GM12878 (cell line): ENCODE measurements around the gene STOML2. TPM values are rescaled to one million over a fixed set of nuclear protein-coding genes. Genes with fewer than 3 reads are reported as not detected.

Source experiments
- ATAC-seq: fragments of 200-7000 bp; cut with Tn5 transposase; 3 replicates; pipeline ENCODE4 v1.9.1; 2020; ENCODE audit warnings: mild to moderate bottlenecking, moderate library complexity
- BruUV-seq: library from RNA; stranded (reverse); fragments of 400-500 nt; replicated peaks from 2 replicates; lab custom pipeline; 2021; lab: Mats Ljungman, UMichigan
- CTCF ChIA-PET: fragments of 300-600 bp; sonication (Branson Sonifier 250); formaldehyde crosslinking; extraction: SDS; loops from one replicate; lab custom pipeline; 2021; ENCODE audit warnings: inconsistent platforms; lab: Yijun Ruan, JAX
- POLR2A ChIA-PET: fragments of 350-600 bp; formaldehyde crosslinking; extraction: SDS; loops from one replicate; lab custom pipeline; 2021; ENCODE audit warnings: inconsistent platforms; lab: Charles Lee
- RAD21 ChIA-PET: fragments of 300-600 bp; sonication (Branson Sonifier 250); formaldehyde crosslinking; loops from one replicate; lab custom pipeline; 2023; ENCODE audit warnings: antibody characterized with exemption; ENCODE audit not compliant: unreplicated experiment; lab: Charles Lee
- SMC1A ChIA-PET: fragments of 300-600 bp; sonication (Branson Sonifier 250); formaldehyde crosslinking; loops from one replicate; lab custom pipeline; 2023; ENCODE audit not compliant: unreplicated experiment, uncharacterized antibody; lab: Charles Lee
- DNase-seq: peaks from one replicate; pipeline ENCODE4 v3.0.0-alpha.2; 2011; ENCODE audit warnings: low read depth, low spot score
- FAIRE-seq: peaks from 3 replicates; lab custom pipeline; 2011; peaks lifted over from hg19 to GRCh38; lab: Jason Lieb, UNC
- H2AFZ ChIP-seq: 2 replicates; pipeline ENCODE4 v1.6.0; 2011; ENCODE audit warnings: low read depth, low read length, control low read depth; ENCODE audit not compliant: control insufficient read depth
- H3K27ac ChIP-seq: 2 replicates; pipeline ENCODE4 v1.5.1; 2011; ENCODE audit warnings: control low read depth; ENCODE audit not compliant: control insufficient read depth, insufficient read depth
- H3K27me3 ChIP-seq, 2 experiments: replicated peaks in 1 of 2; 2 replicates each; pipeline versions ENCODE4 v1.6.0 to v1.6.1; 2011; ENCODE audit warnings: low read length in 1 of 2; ENCODE audit not compliant: control insufficient read depth in 2 of 2, insufficient read depth in 2 of 2
- H3K36me3 ChIP-seq, 2 experiments: 2 replicates each; pipeline ENCODE4 v1.5.1; 2011; ENCODE audit warnings: low read length in 1 of 2; ENCODE audit not compliant: control insufficient read depth in 2 of 2, insufficient read depth in 2 of 2
- H3K4me1 ChIP-seq: 2 replicates; pipeline ENCODE4 v1.6.1; 2011; ENCODE audit warnings: mild to moderate bottlenecking, low read length, moderate library complexity, mixed read lengths; ENCODE audit not compliant: control insufficient read depth, insufficient read depth
- H3K4me2 ChIP-seq: 2 replicates; pipeline ENCODE4 v1.6.0; 2011; ENCODE audit warnings: control low read depth; ENCODE audit not compliant: control insufficient read depth, insufficient read depth
- H3K4me3 ChIP-seq: fragments of 200-600 bp; sonication (generic); 2 replicates; pipeline ENCODE4 v1.5.1; 2016
- H3K79me2 ChIP-seq: 2 replicates; pipeline ENCODE4 v1.6.0; 2011; ENCODE audit warnings: low read length; ENCODE audit not compliant: control insufficient read depth, insufficient read depth
- H3K9ac ChIP-seq: 2 replicates; pipeline ENCODE4 v1.8.0; 2011; ENCODE audit warnings: low read length, control low read depth, mixed read lengths; ENCODE audit not compliant: control insufficient read depth, insufficient read depth
- H3K9me3 ChIP-seq: replicated peaks from 3 replicates; pipeline ENCODE4 v1.5.1; 2011; ENCODE audit warnings: mild to moderate bottlenecking, low read length; ENCODE audit not compliant: control insufficient read depth, insufficient read depth
- H4K20me1 ChIP-seq: 2 replicates; pipeline ENCODE4 v1.6.0; 2011; ENCODE audit not compliant: control insufficient read depth, insufficient read depth
- E2F8 ChIP-seq: fragments of 450-650 bp; IDR thresholded peaks from 2 replicates; pipeline ENCODE4 v1.6.1; 2018; ENCODE audit warnings: mild to moderate bottlenecking, low read depth, moderate library complexity; ENCODE audit not compliant: partially characterized antibody
- MEF2B ChIP-seq: fragments of 450-650 bp; IDR thresholded peaks from 2 replicates; pipeline ENCODE4 v1.6.1; 2018; ENCODE audit warnings: mild to moderate bottlenecking, moderate library complexity; ENCODE audit not compliant: partially characterized antibody, poor library complexity, severe bottlenecking
- MTA2 ChIP-seq: fragments of 450-650 bp; IDR thresholded peaks from 2 replicates; pipeline ENCODE4 v1.6.1; 2016; ENCODE audit warnings: low read depth, mild to moderate bottlenecking, moderate library complexity
- SPI1 ChIP-seq: IDR thresholded peaks from 2 replicates; pipeline ENCODE4 v1.6.1; 2011; ENCODE audit warnings: low read depth, mild to moderate bottlenecking, low read length, moderate library complexity, borderline replicate concordance; ENCODE audit not compliant: insufficient read depth
- WGBS: methylation state at CpG from one replicate; pipeline ENCODE4 v1.1.6; 2016; ENCODE audit warnings: low lambda C conversion rate; ENCODE audit not compliant: insufficient replicate concordance, insufficient coverage; ENCODE audit errors: missing lambda C conversion rate; 5-methylcytosine and 5-hydroxymethylcytosine counted together
- in situ Hi-C: fragments of 300-500 bp; cut with MboI; formaldehyde crosslinking; loops from 9 replicates; pipeline ENCODE4 v1.14.3; 2018; ENCODE audit warnings: mixed read lengths
- intact Hi-C: fragments of 100-400 bp; cut with micrococcal nuclease; formaldehyde crosslinking; loops from one replicate; pipeline ENCODE4 v1.14.2; 2022; ENCODE audit not compliant: unreplicated experiment
- polyA plus RNA-seq, 11 experiments: library from polyadenylated mRNA; depleted of rRNA in 4 of 11; unstranded in 6 of 11; stranded (reverse) in 5 of 11; fragments of >200 nt; fragmentation: Nextera tagmentation in 4 of 11; fragmentation: Illumina TruSeq in 1 of 11; extraction: Ambion mirVana in 4 of 11; extraction: Trizol in 1 of 11; gene quantifications; 1 replicate in 1 of 11; 2 replicates in 10 of 11; pipeline versions ENCODE4 v1.2.1 to v1.2.3, GENCODE V29; 2011 to 2016; ENCODE audit warnings: inconsistent platforms in 2 of 11, missing spikeins in 2 of 11, low read depth in 1 of 11
- total RNA-seq, 4 experiments: library from RNA; depleted of rRNA in 3 of 4; stranded (reverse); fragments of >200 nt in 3 of 4; fragmentation: Illumina TruSeq in 1 of 4; extraction: Trizol in 1 of 4; gene quantifications; 2 replicates each; pipeline versions ENCODE4 v1.2.1 to v1.2.3, GENCODE V29; 2013 to 2021
- TF ChIP-seq, protein P1 (sequence below): IDR thresholded peaks from 2 replicates; pipeline ENCODE4 v1.6.1; 2012; ENCODE audit warnings: improper control_type of control experiment, low read depth, low read length; ENCODE audit not compliant: insufficient replicate concordance

Gene STOML2
- total and polyA plus RNA-seq, 10 of the 15 experiments (the other 5 are each of a cell fraction or from before 2014, with no cell fraction given): 112 to 284 (median 207) TPM

GRCh38 chr9:35136866-35137265 is 33.9 kb upstream of the STOML2 start:
- ChIA-PET SMC1A (no interaction called here), RAD21 (no interaction called here), CTCF (no interaction called here)
- FAIRE-seq: no peak
- no peak overlapping the region for H3K4me3 ChIP-seq
- WGBS: 71% methylated on average over 8 of the region's 8 CpGs
- no peaks in the 10 kb centered on the region for H3K36me3 ChIP-seq
- H3K27me3 ChIP-seq: no peaks in the 10 kb centered on the region
- H3K4me1 ChIP-seq: no peaks in the 10 kb centered on the region
- no TSS peak for BruUV-seq
- TF ChIP-seq E2F8 (no peak), SPI1 (no peak), MTA2 (no peak), MEF2B (no peak)
- TF ChIP-seq, protein P1, sequence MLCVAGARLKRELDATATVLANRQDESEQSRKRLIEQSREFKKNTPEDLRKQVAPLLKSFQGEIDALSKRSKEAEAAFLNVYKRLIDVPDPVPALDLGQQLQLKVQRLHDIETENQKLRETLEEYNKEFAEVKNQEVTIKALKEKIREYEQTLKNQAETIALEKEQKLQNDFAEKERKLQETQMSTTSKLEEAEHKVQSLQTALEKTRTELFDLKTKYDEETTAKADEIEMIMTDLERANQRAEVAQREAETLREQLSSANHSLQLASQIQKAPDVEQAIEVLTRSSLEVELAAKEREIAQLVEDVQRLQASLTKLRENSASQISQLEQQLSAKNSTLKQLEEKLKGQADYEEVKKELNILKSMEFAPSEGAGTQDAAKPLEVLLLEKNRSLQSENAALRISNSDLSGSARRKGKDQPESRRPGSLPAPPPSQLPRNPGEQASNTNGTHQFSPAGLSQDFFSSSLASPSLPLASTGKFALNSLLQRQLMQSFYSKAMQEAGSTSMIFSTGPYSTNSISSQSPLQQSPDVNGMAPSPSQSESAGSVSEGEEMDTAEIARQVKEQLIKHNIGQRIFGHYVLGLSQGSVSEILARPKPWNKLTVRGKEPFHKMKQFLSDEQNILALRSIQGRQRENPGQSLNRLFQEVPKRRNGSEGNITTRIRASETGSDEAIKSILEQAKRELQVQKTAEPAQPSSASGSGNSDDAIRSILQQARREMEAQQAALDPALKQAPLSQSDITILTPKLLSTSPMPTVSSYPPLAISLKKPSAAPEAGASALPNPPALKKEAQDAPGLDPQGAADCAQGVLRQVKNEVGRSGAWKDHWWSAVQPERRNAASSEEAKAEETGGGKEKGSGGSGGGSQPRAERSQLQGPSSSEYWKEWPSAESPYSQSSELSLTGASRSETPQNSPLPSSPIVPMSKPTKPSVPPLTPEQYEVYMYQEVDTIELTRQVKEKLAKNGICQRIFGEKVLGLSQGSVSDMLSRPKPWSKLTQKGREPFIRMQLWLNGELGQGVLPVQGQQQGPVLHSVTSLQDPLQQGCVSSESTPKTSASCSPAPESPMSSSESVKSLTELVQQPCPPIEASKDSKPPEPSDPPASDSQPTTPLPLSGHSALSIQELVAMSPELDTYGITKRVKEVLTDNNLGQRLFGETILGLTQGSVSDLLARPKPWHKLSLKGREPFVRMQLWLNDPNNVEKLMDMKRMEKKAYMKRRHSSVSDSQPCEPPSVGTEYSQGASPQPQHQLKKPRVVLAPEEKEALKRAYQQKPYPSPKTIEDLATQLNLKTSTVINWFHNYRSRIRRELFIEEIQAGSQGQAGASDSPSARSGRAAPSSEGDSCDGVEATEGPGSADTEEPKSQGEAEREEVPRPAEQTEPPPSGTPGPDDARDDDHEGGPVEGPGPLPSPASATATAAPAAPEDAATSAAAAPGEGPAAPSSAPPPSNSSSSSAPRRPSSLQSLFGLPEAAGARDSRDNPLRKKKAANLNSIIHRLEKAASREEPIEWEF: no peak
- TF ChIP-seq, all 136 proteins: peak for 0
- H3K79me2 ChIP-seq: no peaks in the 10 kb centered on the region
- intact Hi-C loops: no loop called here
- no peak overlapping the region for H2AFZ ChIP-seq
- POLR2A ChIA-PET: no interaction called here
- no peak overlapping the region for H3K9ac ChIP-seq
- in situ Hi-C loops: no loop called here
- no peaks in the 10 kb centered on the region for H4K20me1 ChIP-seq
- peaks cover 6% of the 10 kb centered on the region; the same call in 2 of the 3 replicates for H3K9me3 ChIP-seq
- ATAC-seq (no peak), DNase-seq (no peak)
- no peak overlapping the region for H3K27ac ChIP-seq
- no peak overlapping the region for H3K4me2 ChIP-seq
